DND-41 (cell line): ENCODE results near the gene LRRC4B.

Source experiments
- ATAC-seq: fragments of 200-7000 bp; cut with Tn5 transposase; 3 replicates; pipeline ENCODE4 v1.9.1; 2021; ENCODE audit warnings: low read depth; ENCODE audit not compliant: insufficient read depth
- DNase-seq: peaks from one replicate; pipeline ENCODE4 v3.0.0-alpha.2; 2020
- H2AFZ ChIP-seq: 2 replicates; pipeline ENCODE4 v1.6.0; 2012; ENCODE audit warnings: low read depth, low read length
- H3K27ac ChIP-seq: 2 replicates; pipeline ENCODE4 v1.5.1; 2012; ENCODE audit warnings: low read length, inconsistent platforms
- H3K27me3 ChIP-seq: fragments of 200-600 bp; sonication (generic); 2 replicates; pipeline ENCODE4 v1.6.0; 2012; ENCODE audit warnings: low read length, mild to moderate bottlenecking, inconsistent platforms; ENCODE audit not compliant: insufficient read depth, poor library complexity
- H3K36me3 ChIP-seq: 2 replicates; pipeline ENCODE4 v1.5.1; 2012; ENCODE audit warnings: low read length, inconsistent platforms; ENCODE audit not compliant: insufficient read depth
- H3K4me1 ChIP-seq: 2 replicates; pipeline ENCODE4 v1.5.1; 2012; ENCODE audit warnings: mild to moderate bottlenecking, low read length; ENCODE audit not compliant: insufficient read depth
- H3K4me2 ChIP-seq: 2 replicates; pipeline ENCODE4 v1.6.0; 2012; ENCODE audit warnings: mild to moderate bottlenecking, moderate library complexity, low read length, inconsistent platforms; ENCODE audit not compliant: insufficient read depth
- H3K4me3 ChIP-seq, 2 experiments: fragments of 200-600 bp in 1 of 2; shearing (Covaris generic) in 1 of 2; 2 replicates each; pipeline ENCODE4 v1.5.1; 2012 to 2016; ENCODE audit warnings: inconsistent platforms in 2 of 2, low read length in 2 of 2, mild to moderate bottlenecking in 2 of 2, low read depth in 1 of 2, moderate library complexity in 1 of 2
- H3K79me2 ChIP-seq: 2 replicates; pipeline ENCODE4 v1.6.0; 2012; ENCODE audit warnings: low read length, inconsistent platforms; ENCODE audit not compliant: insufficient read depth
- H3K9ac ChIP-seq: 2 replicates; pipeline ENCODE4 v1.6.0; 2012; ENCODE audit warnings: low read depth, mild to moderate bottlenecking, inconsistent platforms, low read length, moderate library complexity
- H3K9me3 ChIP-seq: 2 replicates; pipeline ENCODE4 v1.5.1; 2012; ENCODE audit warnings: low read length, moderate library complexity, mild to moderate bottlenecking, inconsistent platforms; ENCODE audit not compliant: insufficient read depth, severe bottlenecking
- H4K20me1 ChIP-seq: 2 replicates; pipeline ENCODE4 v1.6.0; 2012; ENCODE audit warnings: low read length; ENCODE audit not compliant: insufficient read depth
- CTCF ChIP-seq: IDR thresholded peaks from 2 replicates; pipeline ENCODE4 v1.5.1; 2012; ENCODE audit warnings: borderline replicate concordance, low read length, moderate library complexity, mild to moderate bottlenecking; ENCODE audit not compliant: poor library complexity, severe bottlenecking; ENCODE audit errors: extremely low read depth
- EZH2 ChIP-seq: IDR thresholded peaks from 3 replicates; pipeline ENCODE4 v1.6.1; 2012; ENCODE audit warnings: borderline replicate concordance, low read depth, mild to moderate bottlenecking, moderate library complexity, low read length, inconsistent platforms; ENCODE audit not compliant: severe bottlenecking

Gene LRRC4B

GRCh38 chr19:50537306-50537685, 30.9 kb downstream of the LRRC4B start:
- Histone ChIP-seq H3K27me3 (no peaks in the 10 kb centered on the region), H3K27ac (no peak overlapping the region)

GRCh38 chr19:50536662-50537305, 31.5 kb downstream of the LRRC4B start:
- Histone ChIP-seq H3K36me3 (no peaks in the 10 kb centered on the region), H3K4me1 (no peaks in the 10 kb centered on the region), H3K4me3 (no peak overlapping the region), H3K9me3 (peaks cover 10% of the 10 kb centered on the region), H3K27ac (no peak overlapping the region), H4K20me1 (no peaks in the 10 kb centered on the region), H3K27me3 (no peaks in the 10 kb centered on the region), H3K4me2 (no peak overlapping the region), H2AFZ (no peak overlapping the region), H3K9ac (no peak overlapping the region), H3K79me2 (no peaks in the 10 kb centered on the region)
- DNase-seq (no peak), ATAC-seq (no peak)
- TF ChIP-seq CTCF (peak; percentile 10), EZH2 (no peak)

More at GRCh38 chr19:50537306-50537685, 30.9 kb downstream of the LRRC4B start:
- no peak overlapping the region for H3K4me2 ChIP-seq
- no peak overlapping the region for H3K4me3 ChIP-seq
- no peaks in the 10 kb centered on the region for H3K4me1 ChIP-seq
- DNase-seq = no peak
- H3K9me3 ChIP-seq = peaks cover 9% of the 10 kb centered on the region
- ATAC-seq = no peak
- no peak overlapping the region for H3K9ac ChIP-seq
- TF ChIP-seq EZH2 = no peak
- TF ChIP-seq CTCF = no peak
- no peaks in the 10 kb centered on the region for H3K79me2 ChIP-seq
- H3K36me3 ChIP-seq = no peaks in the 10 kb centered on the region
- no peaks in the 10 kb centered on the region for H4K20me1 ChIP-seq
- H2AFZ ChIP-seq = no peak overlapping the region

- DNase-seq (no peak), ATAC-seq (no peak)
- no peak overlapping the region for H3K9ac ChIP-seq
- no peak for TF ChIP-seq CTCF
- TF ChIP-seq EZH2 = no peak
- no peaks in the 10 kb centered on the region for H3K27me3 ChIP-seq
- no peak overlapping the region for H3K4me3 ChIP-seq
- H3K4me2 ChIP-seq = no peak overlapping the region
- H2AFZ ChIP-seq = no peak overlapping the region
- H3K9me3 ChIP-seq = peaks cover 10% of the 10 kb centered on the region
- H3K79me2 ChIP-seq = no peaks in the 10 kb centered on the region
- no peaks in the 10 kb centered on the region for H3K4me1 ChIP-seq
- H3K27ac ChIP-seq = no peak overlapping the region
- H4K20me1 ChIP-seq = no peaks in the 10 kb centered on the region
- H3K36me3 ChIP-seq = no peaks in the 10 kb centered on the region
Measured at GRCh38 chr19:50535672-50536187, 32.5 kb downstream of the LRRC4B start.
